Measurements from ENCODE around the gene DROSHA. TPM values are rescaled to one million over a fixed set of nuclear protein-coding genes. Genes with fewer than 3 reads are reported as not detected.

The DROSHA gene
- polyA plus RNA-seq, 1 donor (not counting 4 experiments of a cell fraction or from before 2014, with no cell fraction given): 39.9 TPM

- Histone ChIP-seq H3K9me3 (ENCODE audit: control insufficient read depth, low read depth, low read length) (no peaks in the 10 kb centered on the region), H4K20me1 (ENCODE audit: control insufficient read depth, extremely low read depth, insufficient read depth, low read length) (no peaks in the 10 kb centered on the region), H2AFZ (ENCODE audit: control insufficient read depth, low read length) (no peak overlapping the region), H3K79me2 (ENCODE audit: control insufficient read depth, insufficient read depth, low read length) (no peaks in the 10 kb centered on the region), H3K36me3 (ENCODE audit: control insufficient read depth in 2 of 2, extremely low read depth in 1 of 2, insufficient read depth in 2 of 2, low read length in 2 of 2) (no peaks in the 10 kb centered on the region), H3K4me1 (ENCODE audit: control insufficient read depth, extremely low read depth, insufficient read depth, low read length) (no peaks in the 10 kb centered on the region), H3K4me2 (ENCODE audit: control insufficient read depth, extremely low read depth, insufficient read depth, low read depth, low read length) (no peak overlapping the region), H3K9ac (ENCODE audit: control insufficient read depth, extremely low read depth, insufficient read depth, low read length) (no peak overlapping the region), H3K27me3 (ENCODE audit: control insufficient read depth, extremely low read depth, insufficient read depth, low read length) (no peaks in the 10 kb centered on the region), H3K4me3 (ENCODE audit: control insufficient read depth in 2 of 3, extremely low read depth in 1 of 3, insufficient read depth in 2 of 3, low read depth in 1 of 3, low read length in 3 of 3) (no peak overlapping the region), H3K27ac (ENCODE audit: control insufficient read depth, insufficient read depth, low read length) (no peak overlapping the region), H3K9me1 (ENCODE audit: control insufficient read depth, extremely low read depth, insufficient read depth, low read length) (no peaks in the 10 kb centered on the region)
- dilution Hi-C loops (cut with MboI; ENCODE audit: extremely low pct_ligation_motif_present, low sequenced_read_pairs): no loop called here
- no peak for TF ChIP-seq EZH2 (IDR thresholded peaks at IDR 0.05; ENCODE audit: low read length)
- no peak for TF ChIP-seq CTCF (optimal IDR thresholded peaks at IDR 0.05 in 1 of 3, IDR thresholded peaks at IDR 0.05 in 1 of 3, conservative IDR thresholded peaks at IDR 0.05 in 1 of 3; ENCODE audit: extremely low read depth in 1 of 3, insufficient read depth in 2 of 3, low read length in 3 of 3)
- FAIRE-seq (no peak), DNase-seq (ENCODE audit: low read depth, low spot score) (no peak)
These were observed 166.1 kb downstream of the DROSHA start for GRCh38 chr5:31365776-31366175.

GRCh38 chr5:31364881-31365636 lies 166.8 kb downstream of the DROSHA start:
- Histone ChIP-seq H3K27ac (ENCODE audit: control insufficient read depth, insufficient read depth, low read length) (no peak overlapping the region), H3K4me2 (ENCODE audit: control insufficient read depth, extremely low read depth, insufficient read depth, low read depth, low read length) (no peak overlapping the region), H3K9ac (ENCODE audit: control insufficient read depth, extremely low read depth, insufficient read depth, low read length) (no peak overlapping the region), H4K20me1 (ENCODE audit: control insufficient read depth, extremely low read depth, insufficient read depth, low read length) (no peaks in the 10 kb centered on the region), H3K79me2 (ENCODE audit: control insufficient read depth, insufficient read depth, low read length) (no peaks in the 10 kb centered on the region), H3K27me3 (ENCODE audit: control insufficient read depth, extremely low read depth, insufficient read depth, low read length) (no peaks in the 10 kb centered on the region), H3K9me1 (ENCODE audit: control insufficient read depth, extremely low read depth, insufficient read depth, low read length) (no peaks in the 10 kb centered on the region), H2AFZ (ENCODE audit: control insufficient read depth, low read length) (no peak overlapping the region), H3K4me1 (ENCODE audit: control insufficient read depth, extremely low read depth, insufficient read depth, low read length) (no peaks in the 10 kb centered on the region), H3K36me3 (ENCODE audit: control insufficient read depth in 2 of 2, extremely low read depth in 1 of 2, insufficient read depth in 2 of 2, low read length in 2 of 2) (no peaks in the 10 kb centered on the region), H3K9me3 (ENCODE audit: control insufficient read depth, low read depth, low read length) (no peaks in the 10 kb centered on the region), H3K4me3 (ENCODE audit: control insufficient read depth in 2 of 3, extremely low read depth in 1 of 3, insufficient read depth in 2 of 3, low read depth in 1 of 3, low read length in 3 of 3) (no peak overlapping the region)
- TF ChIP-seq EZH2 (IDR thresholded peaks at IDR 0.05; ENCODE audit: low read length) (no peak), CTCF (optimal IDR thresholded peaks at IDR 0.05 in 1 of 3, IDR thresholded peaks at IDR 0.05 in 1 of 3, conservative IDR thresholded peaks at IDR 0.05 in 1 of 3; ENCODE audit: extremely low read depth in 1 of 3, insufficient read depth in 2 of 3, low read length in 3 of 3) (no peak)
- DNase-seq (ENCODE audit: low read depth, low spot score) (no peak), FAIRE-seq (no peak)
- dilution Hi-C loops (cut with MboI; ENCODE audit: extremely low pct_ligation_motif_present, low sequenced_read_pairs): no loop called here

All from keratinocyte (primary cell).